Stimulated activated CD8-positive, alpha-beta memory T cell treated with anti-CD3 and anti-CD28 coated beads, Interleukin-15, amount 100 ng/mL, for 24 hours (primary cell): ENCODE measurements around the gene TRRAP.
"Not testable (repeated sequence)": the region's sequence is repeated elsewhere in the genome, so short reads cannot be mapped to it uniquely, and the experiment has no call there.

ENCODE experiments used
- DNase-seq: peaks from one replicate; pipeline ENCODE4 v3.0.0-alpha.2; 2020; ENCODE audit warnings: low read depth

TRRAP gene

GRCh38 chr7:98878365-98879197 is at the start of gene TRRAP:
Gene TRRAP (plus strand): TSS chr7:98878532. CDS start chr7:98881151, 2,619 bp downstream.
- peak; percentile 65 for DNase-seq

- DNase-seq, result no peak
Measured at GRCh38 chr7:98830972-98831548, 47.3 kb upstream of the TRRAP start.

- peak; percentile 19 for DNase-seq
Measured at GRCh38 chr7:98831641-98832221, 46.6 kb upstream of the TRRAP start.

- DNase-seq, result no peak
Measured at GRCh38 chr7:98833022-98833421, 45.3 kb upstream of the TRRAP start.

GRCh38 chr7:98834949-98835348 is 43.4 kb upstream of the TRRAP start:
- DNase-seq, result no peak

GRCh38 chr7:98836811-98837629 is 41.3 kb upstream of the TRRAP start:
- DNase-seq, result no peak

- DNase-seq, result no peak
Measured at GRCh38 chr7:98837630-98837972, 40.7 kb upstream of the TRRAP start.

- DNase-seq, result no peak
Measured at GRCh38 chr7:98840096-98840495, 38.2 kb upstream of the TRRAP start.

- no peak for DNase-seq
Measured at GRCh38 chr7:98840722-98841121, 37.6 kb upstream of the TRRAP start.

- peak; percentile 72 for DNase-seq
Measured at GRCh38 chr7:98841179-98841997, 36.9 kb upstream of the TRRAP start.

GRCh38 chr7:98842552-98842951 is 35.8 kb upstream of the TRRAP start:
- not testable (repeated sequence) for DNase-seq

- no peak for DNase-seq
Measured at GRCh38 chr7:98848918-98849317, 29.4 kb upstream of the TRRAP start.

GRCh38 chr7:98852826-98853225 is 25.5 kb upstream of the TRRAP start:
- no peak for DNase-seq

- DNase-seq, result no peak
Measured at GRCh38 chr7:98855610-98856422, 22.5 kb upstream of the TRRAP start.

- DNase-seq, result no peak
Measured at GRCh38 chr7:98860071-98860470, 18.3 kb upstream of the TRRAP start.

GRCh38 chr7:98862203-98862602 is 16.1 kb upstream of the TRRAP start:
- no peak for DNase-seq

- DNase-seq, result no peak
Measured at GRCh38 chr7:98862716-98863420, 15.5 kb upstream of the TRRAP start.

- no peak for DNase-seq
Measured at GRCh38 chr7:98863601-98864000, 14.7 kb upstream of the TRRAP start.

- no peak for DNase-seq
Measured at GRCh38 chr7:98864731-98865453, 13.4 kb upstream of the TRRAP start.
